ENCODE measurements around the gene TSC22D1. TPM values are rescaled to one million over a fixed set of nuclear protein-coding genes. Genes with fewer than 3 reads are reported as not detected.

TSC22D1 gene
- total RNA-seq, 1 donor from 2014 or later, result 70.0 TPM

DNA sequence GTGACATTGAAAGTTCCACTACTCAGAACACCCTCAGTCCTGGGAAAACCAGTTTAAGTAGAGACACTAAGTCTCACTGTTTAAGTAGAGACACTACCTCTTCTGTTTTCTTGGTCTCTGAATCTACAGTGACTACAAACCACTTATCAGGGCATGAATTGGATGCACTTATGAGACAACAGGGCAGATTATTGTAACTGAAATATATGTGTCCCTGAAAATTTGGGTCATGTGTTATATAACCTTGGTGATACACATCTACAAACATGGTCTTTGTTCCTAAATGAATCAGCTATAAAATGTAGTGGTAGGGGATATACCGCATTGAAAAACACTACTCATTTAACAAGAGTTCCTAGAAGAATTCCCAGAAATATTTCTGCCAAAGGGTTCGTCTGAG lies 146.8 kb downstream of the TSC22D1 start:
- Histone ChIP-seq H3K4me3 (ENCODE audit: low read depth, low read length) (no peak overlapping the region), H3K27me3 (ENCODE audit: control insufficient read depth, insufficient read depth, low read length) (no peaks in the 10 kb centered on the region), H3K36me3 (ENCODE audit: control insufficient read depth, insufficient read depth, low read length) (peaks cover 2% of the 10 kb centered on the region)
- TF ChIP-seq, protein P1, sequence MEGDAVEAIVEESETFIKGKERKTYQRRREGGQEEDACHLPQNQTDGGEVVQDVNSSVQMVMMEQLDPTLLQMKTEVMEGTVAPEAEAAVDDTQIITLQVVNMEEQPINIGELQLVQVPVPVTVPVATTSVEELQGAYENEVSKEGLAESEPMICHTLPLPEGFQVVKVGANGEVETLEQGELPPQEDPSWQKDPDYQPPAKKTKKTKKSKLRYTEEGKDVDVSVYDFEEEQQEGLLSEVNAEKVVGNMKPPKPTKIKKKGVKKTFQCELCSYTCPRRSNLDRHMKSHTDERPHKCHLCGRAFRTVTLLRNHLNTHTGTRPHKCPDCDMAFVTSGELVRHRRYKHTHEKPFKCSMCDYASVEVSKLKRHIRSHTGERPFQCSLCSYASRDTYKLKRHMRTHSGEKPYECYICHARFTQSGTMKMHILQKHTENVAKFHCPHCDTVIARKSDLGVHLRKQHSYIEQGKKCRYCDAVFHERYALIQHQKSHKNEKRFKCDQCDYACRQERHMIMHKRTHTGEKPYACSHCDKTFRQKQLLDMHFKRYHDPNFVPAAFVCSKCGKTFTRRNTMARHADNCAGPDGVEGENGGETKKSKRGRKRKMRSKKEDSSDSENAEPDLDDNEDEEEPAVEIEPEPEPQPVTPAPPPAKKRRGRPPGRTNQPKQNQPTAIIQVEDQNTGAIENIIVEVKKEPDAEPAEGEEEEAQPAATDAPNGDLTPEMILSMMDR (IDR thresholded peaks at IDR 0.05; ENCODE audit: insufficient read depth, low read length, poor library complexity, severe bottlenecking), result no peak
- DNase-seq (ENCODE audit: low read depth), result no peak

DNA sequence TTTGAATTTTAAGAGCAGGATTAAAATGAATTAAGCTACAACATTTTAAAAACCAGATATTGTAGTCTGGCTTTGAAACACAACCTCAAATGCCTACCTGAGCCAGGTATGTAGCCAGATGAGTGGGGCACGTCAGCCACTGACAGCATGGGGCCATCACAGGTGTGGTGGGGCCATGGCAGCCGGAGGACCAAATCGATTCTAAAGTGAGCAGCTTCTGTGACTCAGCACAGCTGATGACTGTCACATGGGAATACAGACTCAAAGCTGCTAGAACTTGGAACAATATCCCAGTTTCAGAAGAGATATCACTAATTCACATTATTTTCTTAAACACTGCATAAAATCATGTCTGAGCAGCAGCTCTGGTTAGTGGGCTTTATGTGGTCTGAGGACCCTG lies 149.7 kb downstream of the TSC22D1 start:
- Histone ChIP-seq H3K36me3 (ENCODE audit: control insufficient read depth, insufficient read depth, low read length) (no peaks in the 10 kb centered on the region), H3K4me3 (ENCODE audit: low read depth, low read length) (no peak overlapping the region), H3K27me3 (ENCODE audit: control insufficient read depth, insufficient read depth, low read length) (peaks cover 2% of the 10 kb centered on the region)
- TF ChIP-seq, protein P1 (IDR thresholded peaks at IDR 0.05; ENCODE audit: insufficient read depth, low read length, poor library complexity, severe bottlenecking), result no peak
- DNase-seq (ENCODE audit: low read depth), result no peak

GRCh38 chr13:44425815-44426078 lies 150.4 kb downstream of the TSC22D1 start:
- DNase-seq (ENCODE audit: low read depth), result no peak
- H3K4me3 ChIP-seq (ENCODE audit: low read depth, low read length), result no peak overlapping the region
- peaks cover 2% of the 10 kb centered on the region for H3K27me3 ChIP-seq (ENCODE audit: control insufficient read depth, insufficient read depth, low read length)
- no peaks in the 10 kb centered on the region for H3K36me3 ChIP-seq (ENCODE audit: control insufficient read depth, insufficient read depth, low read length)
- TF ChIP-seq, protein P1 (IDR thresholded peaks at IDR 0.05; ENCODE audit: insufficient read depth, low read length, poor library complexity, severe bottlenecking), result no peak

- Histone ChIP-seq H3K36me3 (ENCODE audit: control insufficient read depth, insufficient read depth, low read length) (no peaks in the 10 kb centered on the region), H3K4me3 (ENCODE audit: low read depth, low read length) (no peak overlapping the region), H3K27me3 (ENCODE audit: control insufficient read depth, insufficient read depth, low read length) (peaks cover 2% of the 10 kb centered on the region)
- TF ChIP-seq, protein P1 (IDR thresholded peaks at IDR 0.05; ENCODE audit: insufficient read depth, low read length, poor library complexity, severe bottlenecking), result no peak
- DNase-seq (ENCODE audit: low read depth), result no peak
Observed at GRCh38 chr13:44425041-44425814, 150.9 kb downstream of the TSC22D1 start.

GRCh38 chr13:44423824-44424223 lies 152.3 kb downstream of the TSC22D1 start:
- Histone ChIP-seq H3K4me3 (ENCODE audit: low read depth, low read length) (no peak overlapping the region), H3K36me3 (ENCODE audit: control insufficient read depth, insufficient read depth, low read length) (no peaks in the 10 kb centered on the region), H3K27me3 (ENCODE audit: control insufficient read depth, insufficient read depth, low read length) (peaks cover 2% of the 10 kb centered on the region)
- no peak for DNase-seq (ENCODE audit: low read depth)
- TF ChIP-seq, protein P1 (IDR thresholded peaks at IDR 0.05; ENCODE audit: insufficient read depth, low read length, poor library complexity, severe bottlenecking), result no peak

Data from kidney epithelial cell (primary cell).